GM15510 (cell line): ENCODE measurements around the gene ATXN7.

ENCODE experiments used
- POLR2A ChIP-seq: IDR thresholded peaks from 3 replicates; pipeline ENCODE4 v1.6.1; 2011; ENCODE audit warnings: borderline replicate concordance; ENCODE audit not compliant: insufficient read length; ENCODE audit errors: extremely low read depth

The ATXN7 gene

DNA sequence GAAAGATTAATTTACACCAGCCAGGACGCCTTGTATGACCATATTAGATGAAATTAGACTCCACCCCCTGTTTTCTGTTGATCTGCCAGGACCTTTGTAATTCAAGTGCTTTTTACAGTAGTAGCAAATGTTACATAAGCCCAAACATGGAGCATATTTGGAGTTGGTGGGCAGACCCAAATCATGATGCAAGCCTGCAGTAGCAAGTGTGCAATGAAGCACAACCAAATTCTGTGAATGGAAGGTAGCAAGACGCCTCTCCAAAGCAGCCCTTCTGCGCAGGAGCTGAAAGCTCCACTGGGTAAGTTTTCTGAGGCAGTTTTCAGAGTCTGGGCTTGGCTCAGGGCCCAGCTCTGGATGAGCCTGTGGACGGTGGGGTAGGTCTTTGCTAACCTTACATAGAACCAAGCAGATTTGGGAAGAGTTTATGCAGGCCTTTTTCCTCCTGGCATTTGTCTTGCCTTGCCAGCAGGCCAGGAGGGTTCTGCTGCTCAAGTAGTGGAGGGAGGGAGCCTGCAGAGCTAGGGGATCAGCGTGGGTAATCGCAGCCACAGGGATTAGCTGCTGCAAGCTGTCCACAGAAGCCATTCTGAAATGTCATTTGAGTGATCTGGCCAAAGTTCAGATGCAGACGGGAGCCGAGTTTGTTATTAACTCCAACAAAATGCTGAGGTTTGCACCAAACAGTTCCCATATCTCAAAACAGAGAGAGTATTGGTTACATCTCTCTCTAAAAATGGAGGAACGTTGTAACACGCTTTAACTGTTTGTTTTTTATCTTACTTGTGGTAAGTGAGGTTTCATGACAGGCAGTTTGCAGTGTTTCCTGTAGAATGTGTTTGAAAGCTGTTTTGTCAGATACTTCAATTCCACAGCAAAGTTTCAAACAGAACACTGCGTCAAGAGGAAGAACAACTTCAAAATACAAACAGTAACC lies 104.3 kb downstream of the ATXN7 start:
- no peak for TF ChIP-seq POLR2A

DNA sequence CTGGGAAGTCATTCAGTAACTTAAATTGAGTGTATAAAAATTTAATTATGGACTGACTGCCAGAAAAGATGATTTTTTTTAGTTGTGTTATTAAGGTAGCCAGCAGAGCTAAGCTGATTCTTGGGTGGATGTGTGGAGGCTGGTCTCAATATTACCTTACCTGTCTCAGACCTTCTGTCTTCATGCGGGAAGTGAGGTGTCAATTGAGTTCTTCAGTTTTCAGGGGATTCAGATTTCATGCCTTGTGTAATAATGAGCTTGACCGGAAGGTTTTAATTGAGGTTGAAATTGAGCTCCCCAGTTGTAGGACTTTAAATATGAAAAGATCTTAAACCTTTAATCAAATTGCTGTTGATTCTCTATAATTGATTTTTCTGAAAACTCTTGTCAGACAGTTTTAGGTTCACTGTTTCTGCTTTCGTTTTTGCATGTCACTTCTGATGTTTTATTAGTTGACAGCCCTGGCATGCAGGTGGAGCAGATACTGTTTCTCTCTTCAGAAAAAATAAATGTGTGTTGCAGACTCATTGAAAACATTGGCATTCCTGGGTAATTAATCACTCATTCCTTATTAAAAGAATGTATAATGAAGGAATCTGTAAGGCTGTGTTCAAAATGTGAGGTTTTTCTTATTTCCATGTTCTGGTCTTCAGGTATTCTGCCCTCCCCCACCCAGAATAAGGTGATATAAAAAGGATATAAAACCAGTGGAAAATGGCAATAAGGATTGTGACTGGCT lies 105.1 kb downstream of the ATXN7 start:
- no peak for TF ChIP-seq POLR2A

DNA sequence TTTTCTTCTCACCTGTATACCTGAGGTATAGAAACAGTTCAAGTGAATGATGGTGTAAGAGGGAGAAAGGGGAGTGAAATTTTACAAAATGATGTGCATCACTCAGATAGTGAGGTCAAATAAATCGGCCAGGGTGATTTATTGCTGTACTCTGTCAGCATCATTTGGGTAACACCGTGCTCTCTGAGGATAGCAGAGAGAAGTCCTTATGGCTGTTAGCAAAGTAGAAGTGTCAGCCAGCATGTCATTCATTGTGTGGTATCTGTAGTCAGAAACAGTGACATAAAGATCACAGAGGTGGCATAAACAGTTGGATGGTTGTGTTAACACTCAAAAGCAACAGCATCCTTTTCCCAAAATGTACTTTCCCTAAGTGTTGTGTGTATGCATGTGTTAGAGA lies 106.2 kb downstream of the ATXN7 start:
- no peak for TF ChIP-seq POLR2A

DNA sequence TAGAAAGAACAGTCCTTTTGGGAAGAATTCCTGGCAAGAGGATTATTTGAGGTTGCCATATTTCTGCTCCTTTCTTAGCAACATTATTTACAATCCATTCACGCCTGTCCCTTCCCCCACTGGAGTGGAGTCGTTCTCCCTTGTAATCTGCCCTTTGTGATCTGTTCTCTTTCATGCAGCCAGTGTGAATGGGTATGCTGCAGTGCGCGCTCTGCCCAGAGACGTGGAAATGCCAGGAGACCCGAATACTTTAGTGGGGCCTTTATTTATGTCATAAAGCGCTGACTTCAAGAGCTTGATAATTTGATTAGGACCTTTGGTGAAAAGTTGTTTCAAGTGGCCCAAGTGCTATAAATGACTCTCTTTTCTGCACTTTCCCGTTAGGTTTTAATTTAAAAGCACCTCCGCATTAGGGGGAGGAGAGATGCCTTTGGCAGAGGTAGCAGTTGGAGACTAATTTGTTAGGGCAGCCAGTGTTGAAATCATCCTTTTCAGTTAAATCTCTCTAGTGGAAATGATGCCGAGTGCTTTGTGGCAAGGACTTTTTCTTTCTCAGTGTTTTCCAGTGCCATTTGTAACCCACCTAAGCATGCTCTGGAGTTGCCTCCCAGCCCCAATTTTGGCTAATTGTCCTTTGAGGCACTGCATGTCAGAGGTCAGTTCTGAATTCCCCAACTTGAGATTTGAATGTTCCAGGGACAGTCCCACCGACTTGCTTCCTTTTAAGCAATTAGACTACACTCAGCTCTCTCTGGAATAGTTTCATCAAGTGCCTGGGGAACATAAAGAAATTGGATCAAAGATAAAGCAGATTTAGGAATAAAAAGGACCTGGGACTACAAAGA lies 107.2 kb downstream of the ATXN7 start:
- TF ChIP-seq POLR2A = no peak

DNA sequence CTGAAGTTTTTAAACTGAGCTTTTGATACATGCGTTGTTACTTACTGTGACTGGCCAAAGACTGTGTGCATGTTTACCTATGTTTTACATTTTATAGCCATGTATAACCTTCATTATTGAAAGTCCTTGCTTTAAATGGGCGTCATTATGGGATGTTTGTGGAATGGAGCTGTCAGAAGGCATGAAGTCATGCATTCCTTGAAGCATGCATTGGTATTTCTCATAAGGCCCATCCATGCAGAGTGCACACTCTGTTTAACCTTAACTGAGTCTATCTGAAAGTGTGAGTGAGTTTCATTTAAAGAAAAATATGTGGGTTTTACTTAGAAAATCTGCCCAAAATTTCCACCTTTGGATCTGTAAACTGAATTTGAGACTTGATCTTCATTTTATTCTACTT lies 108.5 kb downstream of the ATXN7 start:
- TF ChIP-seq POLR2A = no peak

DNA sequence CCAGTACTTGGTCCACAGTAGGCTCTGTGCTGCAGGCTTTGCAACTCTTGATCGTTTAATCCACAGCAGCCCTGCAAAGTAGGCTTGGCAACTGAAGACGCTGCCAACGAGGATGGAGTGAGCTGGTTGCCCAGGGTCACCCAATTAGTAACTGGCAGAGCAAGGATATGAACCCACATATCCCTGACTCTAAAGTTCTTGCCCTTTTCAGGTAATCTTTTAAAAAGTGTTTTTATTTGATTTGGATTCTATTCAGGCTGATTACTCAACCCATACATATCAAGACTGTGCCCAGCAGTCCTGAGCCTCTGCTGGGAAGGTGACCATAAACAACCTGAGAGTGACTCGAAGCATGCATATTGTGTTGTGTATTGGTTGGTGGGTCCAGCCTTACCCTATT lies 109.3 kb downstream of the ATXN7 start:
- TF ChIP-seq POLR2A = no peak

DNA sequence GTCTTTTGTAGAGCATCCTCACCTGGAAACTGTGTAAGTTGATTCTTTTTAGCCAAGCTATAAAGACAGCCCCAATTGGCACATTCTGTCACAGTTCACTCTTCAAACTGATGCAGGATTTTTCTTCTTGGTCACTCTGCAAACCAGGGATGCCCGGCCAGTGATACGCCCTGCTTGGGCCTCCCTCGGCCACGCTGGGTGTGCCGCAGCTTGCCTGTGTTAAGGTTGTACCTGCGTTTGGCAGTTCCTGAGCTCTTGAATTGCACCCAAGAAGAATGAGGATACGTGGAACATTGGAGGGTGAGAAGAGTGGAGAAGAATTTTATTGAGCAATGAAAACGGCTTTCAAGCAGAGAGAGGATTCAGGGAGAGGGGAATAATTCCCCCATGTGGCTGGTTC lies 109.7 kb downstream of the ATXN7 start:
- TF ChIP-seq POLR2A = no peak

DNA sequence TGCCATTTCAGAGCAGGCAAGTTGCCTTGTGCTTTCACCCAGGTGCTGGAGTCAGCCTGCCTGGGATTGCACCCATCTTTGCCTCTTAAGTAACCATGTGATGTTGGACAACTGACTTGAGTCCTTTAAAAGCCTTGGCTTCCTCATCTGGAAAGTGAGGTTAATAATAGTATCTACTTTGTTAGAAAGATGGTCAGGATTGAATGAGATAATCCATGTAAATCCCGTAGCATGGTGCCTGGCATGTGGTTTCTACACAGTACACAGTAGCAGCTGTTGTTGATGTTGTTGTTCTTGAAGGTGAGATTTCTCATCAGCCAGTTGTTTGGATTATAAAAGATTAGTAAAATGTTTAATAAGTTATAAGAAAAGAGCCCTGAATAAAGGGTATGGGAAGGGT lies 110.8 kb downstream of the ATXN7 start:
- TF ChIP-seq POLR2A = no peak

DNA sequence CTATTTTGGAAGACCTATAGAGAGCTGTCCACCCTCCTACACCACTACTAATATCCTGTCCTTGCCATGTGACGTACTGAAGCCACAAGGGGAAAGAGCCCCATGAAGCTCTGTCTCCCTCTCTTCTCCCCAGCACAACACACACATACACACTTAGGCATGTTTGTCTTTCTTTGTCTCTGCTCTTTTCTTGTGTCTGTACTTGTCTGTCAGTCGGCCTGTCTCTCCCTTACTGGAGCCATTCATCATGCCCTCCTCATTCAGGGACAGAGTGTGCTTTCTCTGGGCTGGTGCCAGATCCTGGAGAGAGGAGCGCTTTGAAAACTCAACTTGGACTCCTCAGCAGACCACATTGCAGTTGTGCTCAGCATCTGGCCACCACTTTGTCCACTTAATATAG lies 112.1 kb downstream of the ATXN7 start:
- TF ChIP-seq POLR2A = no peak

DNA sequence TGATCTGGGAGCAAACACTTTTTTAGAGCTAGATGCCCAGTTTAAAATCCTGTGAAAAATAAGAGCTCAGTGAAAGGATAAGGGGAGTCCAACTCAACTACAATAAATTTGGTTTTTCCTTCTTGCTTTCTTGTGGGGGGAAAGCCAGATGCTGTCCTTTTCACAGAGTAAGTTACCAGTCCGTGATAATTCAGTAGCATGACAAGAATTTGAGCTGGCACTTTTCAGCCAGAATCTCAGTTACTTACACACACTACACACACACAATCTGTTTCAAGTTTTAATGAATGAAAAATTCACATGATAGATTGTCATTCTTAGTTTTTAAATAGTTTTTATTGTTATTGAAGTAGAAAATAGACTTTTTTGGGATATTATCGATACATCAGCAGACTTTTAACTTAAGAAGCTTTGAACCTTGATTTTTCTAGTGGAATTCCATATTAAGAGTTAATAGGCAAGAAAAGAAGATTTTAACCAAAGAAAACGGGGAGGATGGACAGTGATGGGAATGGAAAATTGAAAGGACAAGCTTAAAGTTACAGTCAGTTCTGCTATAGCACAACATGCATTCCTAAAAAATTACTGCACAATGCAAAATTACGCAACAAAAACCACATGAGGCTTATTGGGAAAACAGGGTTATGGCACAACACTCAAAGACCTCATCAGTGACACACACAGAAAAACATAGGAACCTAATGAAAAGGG lies 112.6 kb downstream of the ATXN7 start:
- TF ChIP-seq POLR2A = no peak

DNA sequence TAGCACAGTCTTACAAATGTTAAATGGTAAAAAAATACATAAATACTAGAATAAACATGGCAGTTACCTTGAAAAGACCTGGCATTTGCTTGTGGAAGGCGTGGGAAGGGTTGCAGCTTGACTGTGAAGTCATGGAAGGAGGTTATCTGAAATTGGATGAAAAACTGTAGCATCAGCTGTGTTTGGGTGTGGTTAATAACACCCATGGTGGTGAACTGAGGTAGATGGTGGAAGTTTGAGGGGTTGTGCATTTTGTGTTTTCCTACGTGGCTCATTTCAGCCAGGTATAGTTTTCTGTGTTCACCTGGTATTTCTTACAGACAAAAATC lies 113.2 kb downstream of the ATXN7 start:
- no peak for TF ChIP-seq POLR2A

DNA sequence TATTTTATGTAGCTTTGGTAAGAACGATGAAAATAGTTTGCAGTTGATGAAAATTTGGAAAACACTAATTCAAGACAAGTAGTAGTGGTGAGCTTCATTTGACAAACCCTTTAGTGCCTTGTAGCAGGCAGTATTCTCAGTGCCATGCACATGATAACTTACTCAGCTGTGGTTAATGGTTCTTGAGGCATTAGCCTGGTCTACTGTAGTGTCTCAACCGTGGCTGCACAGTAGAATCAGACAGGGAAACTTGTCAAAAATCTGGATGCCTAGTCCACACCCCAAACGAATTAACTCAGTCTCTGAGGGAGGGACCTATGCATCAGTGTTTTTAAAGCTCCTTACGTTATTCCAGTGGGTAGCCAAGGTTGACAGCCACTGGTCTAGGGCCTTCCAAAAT lies 114.2 kb downstream of the ATXN7 start:
- no peak for TF ChIP-seq POLR2A

DNA sequence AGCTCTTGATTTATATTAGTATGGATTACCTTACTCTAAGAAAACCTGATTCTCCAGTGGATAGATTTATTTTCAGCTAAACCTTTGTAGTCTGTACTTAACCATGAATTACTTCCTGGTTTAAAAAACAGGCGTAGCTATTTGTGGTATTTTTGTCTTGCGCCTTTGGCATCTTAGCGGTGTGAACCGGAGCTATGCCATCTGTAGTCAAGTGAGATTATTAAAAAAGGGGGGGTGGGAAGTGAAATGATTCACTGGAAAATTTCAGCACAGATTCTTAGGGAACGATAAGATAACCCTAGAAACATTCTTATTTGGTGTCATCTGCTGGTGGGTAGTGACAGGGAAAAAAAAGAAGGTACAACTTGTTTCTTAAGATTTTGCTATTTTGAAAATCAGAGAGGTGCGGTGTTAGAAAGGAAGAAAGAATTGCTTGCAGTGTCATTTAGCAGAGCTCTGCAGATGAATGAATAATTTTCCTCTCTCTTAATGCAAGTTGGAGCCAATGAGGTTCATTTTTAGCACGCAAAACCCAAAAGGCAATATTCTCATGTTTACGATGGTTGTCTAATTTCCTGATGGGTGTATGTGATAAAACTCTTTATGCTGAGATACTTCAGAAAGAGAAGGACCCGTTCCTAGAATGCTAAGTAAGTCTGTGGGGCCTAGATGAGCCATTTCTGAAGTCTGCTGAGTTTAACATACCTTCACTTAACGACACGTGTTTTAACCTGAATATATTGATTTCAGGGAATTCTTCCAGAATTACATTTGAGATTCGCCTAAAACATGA lies 115.6 kb downstream of the ATXN7 start:
- TF ChIP-seq POLR2A = no peak

DNA sequence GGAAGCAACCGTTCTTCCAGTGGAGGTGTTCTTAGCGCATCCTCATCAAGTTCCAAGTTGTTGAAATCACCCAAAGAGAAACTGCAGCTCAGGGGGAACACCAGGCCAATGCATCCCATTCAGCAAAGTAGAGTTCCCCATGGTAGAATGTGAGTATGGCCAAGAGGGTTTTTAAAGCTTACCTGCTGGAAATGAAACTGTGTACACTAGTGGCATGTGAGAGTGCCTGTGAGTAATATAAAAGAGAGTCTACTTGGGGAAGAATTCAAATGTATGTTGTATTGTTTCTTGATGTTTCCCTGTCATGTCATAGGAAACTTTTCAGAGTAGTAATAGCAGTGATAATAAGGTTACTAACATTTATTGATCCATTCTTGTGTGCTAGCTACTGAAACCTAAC lies 116.4 kb downstream of the ATXN7 start:
- no peak for TF ChIP-seq POLR2A
